Mucosa of stomach (tissue), 1 donor: ENCODE measurements around the gene KIRREL3.

Source experiments
- H3K27me3 ChIP-seq: one replicate; pipeline ENCODE4 v1.7.0; 2013; ENCODE audit warnings: mild to moderate bottlenecking, low read length; ENCODE audit not compliant: control insufficient read depth, insufficient read depth
- H3K36me3 ChIP-seq: one replicate; pipeline ENCODE4 v1.7.0; 2013; ENCODE audit warnings: low read length; ENCODE audit not compliant: control insufficient read depth, insufficient read depth
- H3K4me1 ChIP-seq: one replicate; pipeline ENCODE4 v1.7.0; 2013; ENCODE audit warnings: mild to moderate bottlenecking, low read length; ENCODE audit not compliant: control insufficient read depth, insufficient read depth
- H3K4me3 ChIP-seq: one replicate; pipeline ENCODE4 v1.7.0; 2013; ENCODE audit warnings: low read length
- H3K9ac ChIP-seq: one replicate; pipeline ENCODE4 v1.7.0; 2013; ENCODE audit warnings: mild to moderate bottlenecking, low read length, moderate library complexity
- H3K9me3 ChIP-seq: one replicate; pipeline ENCODE4 v1.7.0; 2013; ENCODE audit warnings: mild to moderate bottlenecking, low read length, moderate library complexity; ENCODE audit not compliant: control insufficient read depth
- donor health status: Pancreatic carcinoma.

Gene KIRREL3

GRCh38 chr11:126612671-126613070 lies 387.9 kb downstream of the KIRREL3 start:
- Histone ChIP-seq H3K27me3 (peaks cover 12% of the 10 kb centered on the region), H3K9ac (no peak overlapping the region), H3K4me3 (no peak overlapping the region), H3K9me3 (no peaks in the 10 kb centered on the region), H3K36me3 (no peaks in the 10 kb centered on the region), H3K4me1 (no peaks in the 10 kb centered on the region)

- H3K9ac ChIP-seq = no peak overlapping the region
- no peaks in the 10 kb centered on the region for H3K36me3 ChIP-seq
- no peak overlapping the region for H3K4me3 ChIP-seq
- H3K4me1 ChIP-seq = no peaks in the 10 kb centered on the region
- H3K9me3 ChIP-seq = no peaks in the 10 kb centered on the region
- H3K27me3 ChIP-seq = peaks cover 12% of the 10 kb centered on the region
Observed at GRCh38 chr11:126611438-126611837, 389.1 kb downstream of the KIRREL3 start.

GRCh38 chr11:126608658-126609057 lies 391.9 kb downstream of the KIRREL3 start:
- no peaks in the 10 kb centered on the region for H3K9me3 ChIP-seq
- H3K27me3 ChIP-seq = peaks cover 8% of the 10 kb centered on the region
- H3K36me3 ChIP-seq = no peaks in the 10 kb centered on the region
- H3K9ac ChIP-seq = no peak overlapping the region
- H3K4me3 ChIP-seq = no peak overlapping the region
- H3K4me1 ChIP-seq = no peaks in the 10 kb centered on the region

GRCh38 chr11:126607776-126608541 lies 392.6 kb downstream of the KIRREL3 start:
- Histone ChIP-seq H3K4me3 (no peak overlapping the region), H3K4me1 (no peaks in the 10 kb centered on the region), H3K9ac (no peak overlapping the region), H3K27me3 (peaks cover 8% of the 10 kb centered on the region), H3K36me3 (no peaks in the 10 kb centered on the region), H3K9me3 (no peaks in the 10 kb centered on the region)

- no peaks in the 10 kb centered on the region for H3K36me3 ChIP-seq
- H3K27me3 ChIP-seq = peaks cover 13% of the 10 kb centered on the region
- H3K9ac ChIP-seq = no peak overlapping the region
Observed at GRCh38 chr11:126607374-126607773, 393.2 kb downstream of the KIRREL3 start.

GRCh38 chr11:126606484-126606883 lies 394.1 kb downstream of the KIRREL3 start:
- peaks cover 18% of the 10 kb centered on the region for H3K27me3 ChIP-seq
- H3K9me3 ChIP-seq = no peaks in the 10 kb centered on the region
- no peaks in the 10 kb centered on the region for H3K36me3 ChIP-seq
- no peak overlapping the region for H3K4me3 ChIP-seq
- H3K9ac ChIP-seq = no peak overlapping the region
- H3K4me1 ChIP-seq = no peaks in the 10 kb centered on the region

More at GRCh38 chr11:126607374-126607773, 393.2 kb downstream of the KIRREL3 start:
- no peak overlapping the region for H3K4me3 ChIP-seq
- H3K9me3 ChIP-seq = no peaks in the 10 kb centered on the region
- H3K4me1 ChIP-seq = no peaks in the 10 kb centered on the region

DNA sequence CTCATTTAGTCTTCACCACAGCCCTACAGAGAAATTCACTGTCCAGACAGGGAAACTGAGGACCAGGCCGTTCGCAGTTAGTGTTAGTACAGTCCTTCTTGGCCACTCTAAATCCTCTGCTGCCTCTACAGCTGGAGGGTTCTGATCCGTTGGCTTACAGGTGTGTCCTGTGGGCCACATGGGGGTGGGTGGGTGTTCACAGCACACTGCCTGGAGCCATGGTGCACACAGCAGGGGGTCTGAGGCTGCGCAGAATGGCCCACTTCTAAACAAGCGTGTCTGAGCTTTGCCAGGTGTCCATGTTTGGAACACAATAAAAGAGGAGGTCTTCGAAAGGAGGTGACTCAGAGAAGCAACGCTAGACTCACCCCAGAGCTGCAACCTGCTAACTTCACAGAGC lies 396.1 kb downstream of the KIRREL3 start:
- no peaks in the 10 kb centered on the region for H3K4me1 ChIP-seq
- H3K4me3 ChIP-seq = no peak overlapping the region
- H3K9me3 ChIP-seq = no peaks in the 10 kb centered on the region
- H3K36me3 ChIP-seq = no peaks in the 10 kb centered on the region
- H3K9ac ChIP-seq = no peak overlapping the region
- H3K27me3 ChIP-seq = peaks cover 18% of the 10 kb centered on the region

- no peaks in the 10 kb centered on the region for H3K9me3 ChIP-seq
- no peak overlapping the region for H3K9ac ChIP-seq
- no peaks in the 10 kb centered on the region for H3K36me3 ChIP-seq
- no peak overlapping the region for H3K4me3 ChIP-seq
- H3K4me1 ChIP-seq = no peaks in the 10 kb centered on the region
- H3K27me3 ChIP-seq = peaks cover 11% of the 10 kb centered on the region
Observed at GRCh38 chr11:126603486-126603885, 397.1 kb downstream of the KIRREL3 start.

- peaks cover 10% of the 10 kb centered on the region for H3K27me3 ChIP-seq
- H3K4me1 ChIP-seq = no peaks in the 10 kb centered on the region
- no peaks in the 10 kb centered on the region for H3K36me3 ChIP-seq
Observed at GRCh38 chr11:126602993-126603392, 397.6 kb downstream of the KIRREL3 start.

GRCh38 chr11:126602349-126602940 lies 398.1 kb downstream of the KIRREL3 start:
- Histone ChIP-seq H3K27me3 (peaks cover 10% of the 10 kb centered on the region), H3K4me3 (no peak overlapping the region), H3K9me3 (no peaks in the 10 kb centered on the region), H3K4me1 (no peaks in the 10 kb centered on the region), H3K9ac (no peak overlapping the region), H3K36me3 (no peaks in the 10 kb centered on the region)

More at GRCh38 chr11:126602993-126603392, 397.6 kb downstream of the KIRREL3 start:
- Histone ChIP-seq H3K4me3 (no peak overlapping the region), H3K9ac (no peak overlapping the region), H3K9me3 (no peaks in the 10 kb centered on the region)

DNA sequence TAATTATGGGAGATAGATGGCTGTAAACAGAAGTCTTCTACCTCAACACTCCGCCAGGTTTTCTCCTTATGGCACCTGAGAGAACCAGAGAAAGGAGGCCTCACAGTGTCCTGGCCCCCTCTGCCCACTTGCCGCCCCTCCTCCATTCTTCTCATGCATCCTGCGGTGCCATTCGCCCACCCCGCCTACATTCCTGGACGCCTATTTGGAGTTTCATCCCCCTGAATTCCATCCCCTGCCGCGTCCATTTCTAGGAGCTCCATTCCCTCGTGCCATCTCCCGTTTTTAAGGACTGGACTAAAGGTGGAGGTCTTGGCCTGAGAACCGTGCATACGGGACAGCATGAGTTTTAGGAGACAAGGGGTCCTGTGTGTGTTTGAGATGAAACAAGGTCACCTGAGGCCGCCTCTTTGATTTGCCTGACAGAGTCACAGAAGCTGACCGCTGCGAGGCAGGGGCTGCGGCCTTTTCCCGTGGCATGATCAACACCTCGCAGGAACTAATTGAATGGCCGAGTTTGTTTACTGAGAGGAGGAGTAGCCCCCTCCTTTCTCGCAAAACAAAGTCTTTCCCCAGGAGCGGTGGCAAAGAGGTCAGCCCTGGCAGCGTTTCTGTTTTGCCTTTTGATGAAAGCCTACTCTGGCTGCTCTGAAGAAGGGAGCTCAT lies 398.9 kb downstream of the KIRREL3 start:
- H3K9me3 ChIP-seq = no peaks in the 10 kb centered on the region
- no peaks in the 10 kb centered on the region for H3K36me3 ChIP-seq
- H3K4me1 ChIP-seq = no peaks in the 10 kb centered on the region
- peaks cover 10% of the 10 kb centered on the region for H3K27me3 ChIP-seq
- no peak overlapping the region for H3K4me3 ChIP-seq
- H3K9ac ChIP-seq = no peak overlapping the region

GRCh38 chr11:126601136-126601535 lies 399.4 kb downstream of the KIRREL3 start:
- Histone ChIP-seq H3K9me3 (no peaks in the 10 kb centered on the region), H3K36me3 (no peaks in the 10 kb centered on the region), H3K27me3 (peaks cover 10% of the 10 kb centered on the region), H3K9ac (no peak overlapping the region), H3K4me1 (no peaks in the 10 kb centered on the region), H3K4me3 (no peak overlapping the region)
